Measurements from ENCODE around the gene F7. TPM values are rescaled to one million over a fixed set of nuclear protein-coding genes. Genes with fewer than 3 reads are reported as not detected.

Gene F7
- total RNA-seq, 1 experiment from 2014 or later = not detected

- no peak for DNase-seq (ENCODE audit: low spot score)
- in situ Hi-C loops (cut with HindIII; ENCODE audit: low sequenced_read_pairs) = no loop called here
These were observed 21.3 kb upstream of the F7 start for GRCh38 chr13:113084094-113084942.

GRCh38 chr13:113084943-113085540 is 20.5 kb upstream of the F7 start:
- peak; percentile 74 for DNase-seq (ENCODE audit: low spot score)
- in situ Hi-C loops (cut with HindIII; ENCODE audit: low sequenced_read_pairs) = no loop called here

- no peak for DNase-seq (ENCODE audit: low spot score)
- in situ Hi-C loops (cut with HindIII; ENCODE audit: low sequenced_read_pairs) = no loop called here
These were observed 19.4 kb upstream of the F7 start for GRCh38 chr13:113086031-113086750.

- no peak for DNase-seq (ENCODE audit: low spot score)
- in situ Hi-C loops (cut with HindIII; ENCODE audit: low sequenced_read_pairs) = no loop called here
These were observed 18.3 kb upstream of the F7 start for GRCh38 chr13:113086991-113087922.

- in situ Hi-C loops (cut with HindIII; ENCODE audit: low sequenced_read_pairs) = no loop called here
These were observed 17.5 kb upstream of the F7 start for GRCh38 chr13:113087923-113088690.

GRCh38 chr13:113088691-113089020 is 16.9 kb upstream of the F7 start:
- in situ Hi-C loops (cut with HindIII; ENCODE audit: low sequenced_read_pairs) = no loop called here
- DNase-seq (ENCODE audit: low spot score) = no peak

More at GRCh38 chr13:113087923-113088690, 17.5 kb upstream of the F7 start:
- no peak for DNase-seq (ENCODE audit: low spot score)

GRCh38 chr13:113089693-113090414 is 15.7 kb upstream of the F7 start:
- in situ Hi-C loops (cut with HindIII; ENCODE audit: low sequenced_read_pairs) = no loop called here
- DNase-seq (ENCODE audit: low spot score) = no peak

GRCh38 chr13:113090415-113090770 is 15.2 kb upstream of the F7 start:
- no peak for DNase-seq (ENCODE audit: low spot score)
- in situ Hi-C loops (cut with HindIII; ENCODE audit: low sequenced_read_pairs) = no loop called here

GRCh38 chr13:113090806-113091205 is 14.8 kb upstream of the F7 start:
- in situ Hi-C loops (cut with HindIII; ENCODE audit: low sequenced_read_pairs) = no loop called here
- no peak for DNase-seq (ENCODE audit: low spot score)

- no peak for DNase-seq (ENCODE audit: low spot score)
- in situ Hi-C loops (cut with HindIII; ENCODE audit: low sequenced_read_pairs) = no loop called here
These were observed 14.3 kb upstream of the F7 start for GRCh38 chr13:113091211-113091771.

GRCh38 chr13:113091891-113092775 is 13.5 kb upstream of the F7 start:
- in situ Hi-C loops (cut with HindIII; ENCODE audit: low sequenced_read_pairs) = no loop called here
- no peak for DNase-seq (ENCODE audit: low spot score)

- in situ Hi-C loops (cut with HindIII; ENCODE audit: low sequenced_read_pairs) = no loop called here
- DNase-seq (ENCODE audit: low spot score) = no peak
These were observed 12.6 kb upstream of the F7 start for GRCh38 chr13:113092776-113093579.

- peak; percentile 64 for DNase-seq (ENCODE audit: low spot score)
- in situ Hi-C loops (cut with HindIII; ENCODE audit: low sequenced_read_pairs) = no loop called here
These were observed 11.8 kb upstream of the F7 start for GRCh38 chr13:113093580-113094409.

GRCh38 chr13:113094410-113094800 is 11.2 kb upstream of the F7 start:
- DNase-seq (ENCODE audit: low spot score) = no peak
- in situ Hi-C loops (cut with HindIII; ENCODE audit: low sequenced_read_pairs) = no loop called here
